GM20431 (cell line): ENCODE measurements around the gene STK32C.

ENCODE experiments used
- in situ Hi-C: fragments of 300-500 bp; cut with MseI, MboI; formaldehyde crosslinking; loops from one replicate; pipeline ENCODE4 v1.15.0; 2020; ENCODE audit warnings: low sequenced_read_pairs; ENCODE audit not compliant: unreplicated experiment

Gene STK32C

GRCh38 chr10:132238371-132239125, 69.2 kb downstream of the STK32C start:
- in situ Hi-C loops, result no loop called here

- in situ Hi-C loops, result no loop called here
Observed at GRCh38 chr10:132237871-132238270, 69.9 kb downstream of the STK32C start.

- in situ Hi-C loops, result no loop called here
Observed at GRCh38 chr10:132237396-132237795, 70.4 kb downstream of the STK32C start.

GRCh38 chr10:132236881-132237280, 70.9 kb downstream of the STK32C start:
- in situ Hi-C loops, result no loop called here

GRCh38 chr10:132236161-132236560, 71.6 kb downstream of the STK32C start:
- in situ Hi-C loops, result no loop called here

GRCh38 chr10:132234860-132235259, 72.9 kb downstream of the STK32C start:
- in situ Hi-C loops, result no loop called here

GRCh38 chr10:132233501-132234085, 74.2 kb downstream of the STK32C start:
- in situ Hi-C loops, result no loop called here

GRCh38 chr10:132232981-132233380, 74.8 kb downstream of the STK32C start:
- in situ Hi-C loops, result no loop called here

GRCh38 chr10:132232023-132232951, 75.5 kb downstream of the STK32C start:
- in situ Hi-C loops, result no loop called here

GRCh38 chr10:132231656-132232022, 76.1 kb downstream of the STK32C start:
- in situ Hi-C loops, result no loop called here

GRCh38 chr10:132230557-132231210, 77.1 kb downstream of the STK32C start:
- in situ Hi-C loops, result no loop called here

GRCh38 chr10:132229834-132230556, 77.8 kb downstream of the STK32C start:
- in situ Hi-C loops, result loop anchor here (10.0 kb wide), 1 partner anchor 225 kb away; no protein-coding TSS in a partner anchor

GRCh38 chr10:132229096-132229495, 78.7 kb downstream of the STK32C start:
- in situ Hi-C loops, result loop anchor here (10.0 kb wide), 1 partner anchor 226 kb away; no protein-coding TSS in a partner anchor

GRCh38 chr10:132228616-132229015, 79.1 kb downstream of the STK32C start:
- in situ Hi-C loops, result loop anchor here (10.0 kb wide), 1 partner anchor 226 kb away; no protein-coding TSS in a partner anchor

GRCh38 chr10:132227851-132228390, 79.8 kb downstream of the STK32C start:
- in situ Hi-C loops, result loop anchor here (10.0 kb wide), 1 partner anchor 227 kb away; no protein-coding TSS in a partner anchor

- in situ Hi-C loops, result loop anchor here (10.0 kb wide), 1 partner anchor 228 kb away; no protein-coding TSS in a partner anchor
Observed at GRCh38 chr10:132226586-132227405, 81.0 kb downstream of the STK32C start.

GRCh38 chr10:132225849-132226205, 81.9 kb downstream of the STK32C start:
- in situ Hi-C loops, result loop anchor here (10.0 kb wide), 1 partner anchor 229 kb away; no protein-coding TSS in a partner anchor
